HepG2 (cell line): ENCODE data around the gene MAPK12. TPM values are rescaled to one million over a fixed set of nuclear protein-coding genes. Genes with fewer than 3 reads are reported as not detected.

Experiments
- ARNT2 ChIP-seq: sonication (generic); formaldehyde crosslinking; IDR thresholded peaks from 2 replicates; pipeline ENCODE4 v1.8.0; 2022; ENCODE audit warnings: mild to moderate bottlenecking, low read depth, missing genetic modification reagents, moderate library complexity
- EEA1 ChIP-seq: sonication (generic); formaldehyde crosslinking; IDR thresholded peaks from 2 replicates; pipeline ENCODE4 v1.5.1; 2020; ENCODE audit warnings: mild to moderate bottlenecking, missing genetic modification reagents, borderline replicate concordance
- KDM2A ChIP-seq: sonication (generic); formaldehyde crosslinking; IDR thresholded peaks from 2 replicates; pipeline ENCODE4 v1.4.0; 2020; ENCODE audit warnings: low read depth, missing genetic modification reagents, borderline replicate concordance
- KIAA2018 ChIP-seq: sonication (generic); formaldehyde crosslinking; IDR thresholded peaks from 2 replicates; pipeline ENCODE4 v1.5.0; 2020; ENCODE audit warnings: mild to moderate bottlenecking, missing genetic modification reagents, borderline replicate concordance
- KLF9 ChIP-seq: IDR thresholded peaks from 2 replicates; pipeline ENCODE4 v1.6.1; 2016; ENCODE audit warnings: low read depth
- MED13 ChIP-seq: sonication (generic); formaldehyde crosslinking; IDR thresholded peaks from 2 replicates; pipeline ENCODE4 v1.5.0; 2020; ENCODE audit warnings: missing genetic modification reagents
- MED8 ChIP-seq: sonication (generic); formaldehyde crosslinking; IDR thresholded peaks from 2 replicates; pipeline ENCODE4 v1.8.1; 2023; ENCODE audit warnings: mild to moderate bottlenecking, missing genetic modification reagents; ENCODE audit not compliant: insufficient replicate concordance
- NFE2 ChIP-seq: sonication (generic); formaldehyde crosslinking; IDR thresholded peaks from 2 replicates; pipeline ENCODE4 v1.4.0; 2020; ENCODE audit warnings: missing genetic modification reagents
- PRPF4 ChIP-seq: fragments of 200-400 bp; formaldehyde crosslinking; IDR thresholded peaks from 2 replicates; pipeline ENCODE4 v1.6.1; 2016; ENCODE audit warnings: low read length, low read depth; ENCODE audit not compliant: poor library complexity, severe bottlenecking
- ZIK1 ChIP-seq: sonication (generic); formaldehyde crosslinking; IDR thresholded peaks from 2 replicates; pipeline ENCODE4 v1.5.0; 2020; ENCODE audit warnings: mild to moderate bottlenecking, low read depth, missing genetic modification reagents, borderline replicate concordance
- ZMYM2 ChIP-seq: sonication (generic); formaldehyde crosslinking; IDR thresholded peaks from 2 replicates; pipeline ENCODE4 v1.8.0; 2022; ENCODE audit warnings: mild to moderate bottlenecking, missing genetic modification reagents
- ZNF18 ChIP-seq: sonication (generic); formaldehyde crosslinking; IDR thresholded peaks from 2 replicates; pipeline ENCODE4 v1.8.0; 2022; ENCODE audit warnings: mild to moderate bottlenecking, missing genetic modification reagents; ENCODE audit not compliant: insufficient replicate concordance
- ZNF432 ChIP-seq: sonication (generic); formaldehyde crosslinking; IDR thresholded peaks from 2 replicates; pipeline ENCODE4 v1.5.0; 2020; ENCODE audit warnings: missing genetic modification reagents, mild to moderate bottlenecking, borderline replicate concordance
- ZNF44 ChIP-seq: sonication (generic); formaldehyde crosslinking; IDR thresholded peaks from 2 replicates; pipeline ENCODE4 v1.5.1; 2020; ENCODE audit warnings: mild to moderate bottlenecking, missing genetic modification reagents
- ZNF546 ChIP-seq: sonication (generic); formaldehyde crosslinking; conservative IDR thresholded peaks from 2 replicates; pipeline ENCODE4 v1.8.1; 2023; ENCODE audit warnings: mild to moderate bottlenecking, missing genetic modification reagents
- ZNF616 ChIP-seq: sonication (generic); formaldehyde crosslinking; IDR thresholded peaks from 2 replicates; pipeline ENCODE4 v1.5.0; 2020; ENCODE audit warnings: low read depth, mild to moderate bottlenecking, missing genetic modification reagents
- ZSCAN22 ChIP-seq: sonication (generic); formaldehyde crosslinking; IDR thresholded peaks from 2 replicates; pipeline ENCODE4 v1.4.0; 2020; ENCODE audit warnings: mild to moderate bottlenecking, missing genetic modification reagents
- ZUFSP ChIP-seq: sonication (generic); formaldehyde crosslinking; IDR thresholded peaks from 2 replicates; pipeline ENCODE4 v1.9.0; 2021; ENCODE audit warnings: missing genetic modification reagents, mild to moderate bottlenecking, borderline replicate concordance
- polyA plus RNA-seq, 8 experiments: library from polyadenylated mRNA; depleted of rRNA in 3 of 8; stranded (reverse) in 7 of 8; unstranded in 1 of 8; fragments of >200 nt; fragmentation: Illumina TruSeq in 4 of 8; extraction: Trizol in 4 of 8; gene quantifications; 2 replicates each; pipeline versions ENCODE4 v1.2.1 to v1.2.3, GENCODE V29; 2011 to 2016; ENCODE audit warnings: low read depth in 4 of 8, missing spikeins in 1 of 8, mixed read lengths in 1 of 8; ENCODE audit not compliant: insufficient read depth in 1 of 8
- total RNA-seq, 5 experiments: library from RNA; depleted of rRNA; stranded (reverse); fragments of >200 nt; fragmentation: Illumina TruSeq; extraction: Trizol; gene quantifications; 2 replicates each; pipeline ENCODE4 v1.2.3, GENCODE V29; 2016; ENCODE audit warnings: low read depth in 1 of 5

Gene MAPK12
- total and polyA plus RNA-seq, 2 of the 13 experiments (the other 11 are each of a cell fraction or from before 2014, with no cell fraction given): 22.2 to 23.3 TPM

- TF ChIP-seq KIAA2018 (CRISPR knock-in tag) (no peak), ZMYM2 (peak; percentile 27; the same call in 1 of the 2 replicates), KLF9 (CRISPR knock-in tag) (no peak), EEA1 (CRISPR knock-in tag) (no peak), ZNF616 (CRISPR knock-in tag) (no peak), ZIK1 (CRISPR knock-in tag) (no peak), KDM2A (CRISPR knock-in tag) (0 out of 2 replicates have a peak, but pooled peaks have one; percentile 16), ARNT2 (CRISPR knock-in tag) (0 out of 2 replicates have a peak, but pooled peaks have one; percentile 21), ZNF432 (CRISPR knock-in tag) (no peak), ZNF44 (CRISPR knock-in tag) (no peak), ZUFSP (CRISPR knock-in tag) (no peak), ZNF18 (CRISPR knock-in tag) (no peak), MED13 (CRISPR knock-in tag) (no peak), ZNF546 (CRISPR knock-in tag) (no peak), ZSCAN22 (CRISPR knock-in tag) (no peak), MED8 (CRISPR knock-in tag) (no peak), PRPF4 (no peak), NFE2 (CRISPR knock-in tag) (no peak)
Observed at GRCh38 chr22:50310031-50310722, 48.7 kb upstream of the MAPK12 start (continued).
